Stimulated activated CD8-positive, alpha-beta memory T cell treated with anti-CD3 and anti-CD28 coated beads, Interleukin-15, amount 100 ng/mL, for 4 hours (primary cell): ENCODE measurements around the gene SHC4.

Experiments used
- DNase-seq, 2 donors: peaks; one replicate each; pipeline ENCODE4 v3.0.0-alpha.2; 2020; ENCODE audit warnings: low read depth in 2 of 2

SHC4 gene

GRCh38 chr15:48967336-48967735 lies 3.6 kb upstream of the SHC4 start:
- DNase-seq = no peak

DNA sequence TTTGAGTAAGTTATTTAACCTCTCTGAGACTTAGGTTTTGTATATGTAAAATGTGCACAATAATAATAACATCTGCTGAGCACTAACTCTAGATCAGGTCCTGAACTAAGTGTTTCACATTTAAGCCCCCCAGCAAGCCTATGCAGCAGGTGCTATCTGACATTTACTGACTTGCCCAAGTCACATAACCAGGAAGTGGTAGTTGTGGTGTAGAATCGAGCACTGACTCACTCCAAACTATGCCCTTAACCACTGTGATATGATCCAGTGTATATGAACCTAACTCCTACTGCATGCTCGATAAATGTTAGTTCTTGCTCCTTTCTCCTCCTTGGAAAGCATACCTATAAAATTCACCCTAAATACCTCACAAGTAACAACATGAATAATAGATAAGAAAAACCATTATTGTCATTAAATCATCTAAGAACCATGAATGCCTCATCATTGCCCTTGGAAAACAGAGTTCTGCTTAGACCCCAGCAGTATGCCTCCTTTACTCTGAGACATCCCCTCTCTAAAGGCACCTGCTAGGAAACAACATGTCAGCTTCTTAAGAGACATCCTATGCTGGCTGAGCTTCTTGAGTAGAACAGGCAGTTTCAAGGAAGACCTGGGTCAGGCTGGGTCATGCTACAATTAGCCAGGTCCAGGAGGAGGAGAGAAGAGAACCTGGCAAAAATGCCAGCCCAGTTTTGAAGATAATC lies 3.0 kb upstream of the SHC4 start:
- peak in 1 of 2 donors; percentile 27 for DNase-seq

DNA sequence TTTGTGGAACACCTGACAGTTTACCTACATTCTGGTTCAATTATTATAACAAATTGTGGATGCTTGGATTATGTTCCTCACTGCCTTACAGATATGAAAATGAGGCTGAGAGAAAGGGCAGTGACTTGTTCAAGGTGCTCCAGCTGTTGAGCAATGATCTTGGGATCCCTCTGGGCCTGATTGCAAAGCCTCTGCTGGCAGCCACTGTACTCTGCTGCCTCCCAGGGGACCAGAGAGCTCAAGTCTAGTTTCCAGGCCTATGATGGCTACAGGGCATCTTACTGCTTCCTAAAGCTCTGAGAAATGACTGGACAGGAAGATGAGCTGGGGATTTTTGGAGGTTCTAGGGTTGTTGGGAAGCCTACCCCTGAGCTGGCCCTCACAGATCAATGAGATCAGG lies 2.3 kb upstream of the SHC4 start:
- no peak for DNase-seq

DNA sequence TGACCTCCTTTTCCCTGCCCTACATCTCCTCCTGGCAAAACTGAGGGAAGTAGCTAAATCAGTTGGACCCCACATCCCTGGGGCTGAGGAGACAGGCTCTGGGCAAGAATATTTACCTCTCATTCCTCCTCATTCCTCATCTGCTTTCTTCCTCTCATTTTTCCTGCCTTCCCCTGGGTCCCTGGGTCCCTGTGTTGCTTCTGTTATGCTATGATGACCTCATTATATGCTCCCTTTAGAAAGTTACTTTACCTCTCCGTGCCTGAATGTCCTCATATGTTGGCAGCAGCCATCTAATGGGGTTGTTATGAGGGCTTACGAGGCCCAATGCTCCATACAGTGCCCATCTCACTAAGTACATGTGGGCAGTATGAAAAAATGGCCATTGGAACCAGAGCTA lies 1.2 kb upstream of the SHC4 start:
- no peak for DNase-seq

DNA sequence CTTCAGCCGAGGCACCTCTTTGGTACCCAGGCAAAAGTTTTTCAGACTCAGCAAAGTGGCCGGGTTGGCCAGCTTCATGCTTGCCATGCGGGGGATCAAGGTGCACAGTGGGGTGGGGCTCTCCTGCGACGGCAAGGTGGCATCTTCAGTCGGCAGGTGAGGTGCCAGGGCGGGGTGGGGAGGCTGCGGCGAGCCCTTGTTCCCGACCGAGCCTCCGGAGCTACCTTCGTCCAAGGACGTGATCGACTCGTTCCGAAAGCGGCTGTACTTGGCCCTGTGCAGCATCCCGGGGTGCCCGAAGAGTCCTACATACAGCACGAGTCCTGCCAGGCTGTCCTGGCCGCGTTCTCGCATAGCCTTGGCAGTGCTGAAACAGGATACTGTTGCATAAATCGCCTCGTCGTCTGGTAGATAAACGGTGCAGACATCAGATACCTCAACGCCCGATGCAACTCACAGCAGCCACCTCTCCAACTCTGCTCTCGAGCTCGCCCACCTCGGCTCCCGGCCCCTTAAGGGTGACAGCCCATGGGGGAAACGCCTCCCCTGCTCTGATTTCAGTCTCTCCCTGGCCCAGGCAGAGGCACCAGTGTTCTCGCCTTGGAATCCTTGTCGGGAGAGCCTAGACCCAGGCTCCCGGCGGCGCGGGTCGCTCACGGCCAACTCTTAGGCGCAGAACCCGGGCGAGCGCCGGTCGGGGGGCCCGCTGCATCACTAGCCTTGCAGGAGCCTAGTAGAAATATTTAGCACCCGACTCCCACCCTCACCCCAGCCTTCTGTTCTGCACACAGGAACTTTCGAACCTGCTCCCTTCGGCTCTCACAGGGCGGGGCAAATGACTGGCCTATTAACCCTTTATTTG lies 826 bp downstream of the SHC4 start:
- no peak for DNase-seq

DNA sequence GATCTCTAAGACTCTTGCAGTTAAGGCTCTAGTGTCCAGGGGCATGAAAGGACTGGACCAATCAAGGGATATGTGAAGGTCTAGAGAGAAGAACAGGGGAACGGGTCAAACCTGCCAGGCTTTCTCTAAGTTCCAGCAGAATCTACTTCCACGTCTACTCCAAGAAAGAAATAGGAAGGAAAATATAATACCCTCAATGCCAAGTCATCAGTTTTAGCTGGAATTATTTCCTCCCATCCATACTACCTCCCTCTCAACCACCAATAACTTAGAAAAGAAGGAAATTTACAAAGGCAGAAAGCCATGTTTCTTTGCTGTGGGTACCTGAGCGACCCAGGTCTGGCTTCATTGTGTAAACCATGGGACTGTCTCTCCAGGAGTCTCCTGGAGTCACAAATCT lies 7.8 kb downstream of the SHC4 start:
- no peak for DNase-seq

GRCh38 chr15:48955370-48955769 lies 8.3 kb downstream of the SHC4 start:
- DNase-seq = no peak

GRCh38 chr15:48954538-48954937 lies 9.2 kb downstream of the SHC4 start:
- no peak for DNase-seq

GRCh38 chr15:48946840-48947187 lies 16.9 kb downstream of the SHC4 start:
- no peak for DNase-seq

GRCh38 chr15:48946074-48946839 lies 17.5 kb downstream of the SHC4 start:
- DNase-seq = no peak

DNA sequence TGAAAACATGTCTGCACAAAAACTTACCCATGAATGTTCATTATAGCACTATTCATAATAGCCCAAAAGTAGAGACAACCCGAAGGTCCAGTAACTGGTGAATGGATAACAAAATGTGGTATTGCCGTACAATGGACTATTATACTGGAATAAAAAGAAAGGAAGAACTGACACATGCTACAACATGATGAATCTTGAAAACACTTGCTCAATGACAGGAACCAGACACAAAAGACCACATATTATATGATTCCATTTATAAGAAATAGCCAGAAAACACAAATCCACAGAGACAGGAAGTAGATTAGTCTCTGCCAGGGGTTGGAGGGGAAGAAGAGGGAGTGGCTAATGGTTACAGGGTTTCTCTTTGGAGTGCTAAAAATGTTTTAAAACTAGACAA lies 18.3 kb downstream of the SHC4 start:
- DNase-seq = no peak

DNA sequence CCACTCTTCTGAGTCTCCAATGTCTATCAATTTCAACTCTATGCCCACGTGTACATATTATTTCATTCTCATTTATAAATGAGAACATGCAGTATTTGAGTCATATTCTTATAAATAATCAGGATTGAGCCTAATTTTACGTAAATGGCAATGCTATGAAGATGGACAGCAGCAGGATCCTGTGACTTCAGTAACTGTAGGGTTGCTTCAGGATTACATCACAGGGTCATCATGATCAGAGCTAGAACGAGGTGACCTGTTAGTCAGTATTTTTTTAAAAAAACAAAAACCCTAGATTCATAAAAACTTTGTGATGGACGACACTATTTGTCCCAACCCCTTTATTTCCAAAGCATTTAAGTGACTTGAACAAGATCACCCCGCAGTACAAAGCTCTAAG lies 21.8 kb downstream of the SHC4 start:
- DNase-seq = no peak

DNA sequence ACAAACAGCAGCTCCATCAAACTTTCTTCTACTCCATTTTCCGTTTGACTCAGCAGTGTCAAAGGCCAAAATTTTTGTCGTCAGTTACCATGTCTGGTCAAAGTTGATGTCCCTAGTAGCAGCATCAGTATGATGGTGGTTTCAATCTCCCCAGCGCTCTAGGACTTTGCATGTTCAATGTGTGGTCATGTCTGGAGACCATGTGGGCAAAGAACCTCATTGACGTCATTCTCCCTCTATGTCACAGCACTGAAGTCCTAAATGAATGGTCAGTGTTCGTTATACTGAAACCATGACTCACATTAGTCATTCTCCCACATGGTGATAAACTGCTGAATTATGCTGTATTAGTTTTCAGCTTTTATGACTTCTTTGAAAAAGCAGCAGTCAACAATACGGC lies 23.2 kb downstream of the SHC4 start:
- no peak for DNase-seq

GRCh38 chr15:48939648-48940047 lies 24.1 kb downstream of the SHC4 start:
- DNase-seq = no peak

GRCh38 chr15:48937886-48938285 lies 25.8 kb downstream of the SHC4 start:
- DNase-seq = no peak

DNA sequence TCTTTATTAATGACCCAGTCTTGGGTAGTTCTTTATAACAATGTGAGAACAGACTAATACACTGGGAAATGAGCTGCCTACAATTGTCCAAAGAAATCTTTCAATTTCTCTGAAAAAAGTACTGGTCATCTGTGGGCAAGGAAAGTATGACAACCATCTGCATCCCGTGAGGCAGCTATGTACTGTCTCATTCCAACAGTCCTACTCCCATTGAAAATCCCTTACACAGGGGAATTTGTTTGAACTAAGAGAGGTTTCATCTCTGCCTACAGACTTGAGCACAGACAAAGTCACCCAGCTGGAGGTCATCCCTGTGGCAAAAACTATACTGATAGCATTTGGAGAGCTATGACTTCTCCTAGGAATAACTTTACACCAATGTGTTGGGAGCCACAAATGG lies 27.1 kb downstream of the SHC4 start:
- no peak for DNase-seq

DNA sequence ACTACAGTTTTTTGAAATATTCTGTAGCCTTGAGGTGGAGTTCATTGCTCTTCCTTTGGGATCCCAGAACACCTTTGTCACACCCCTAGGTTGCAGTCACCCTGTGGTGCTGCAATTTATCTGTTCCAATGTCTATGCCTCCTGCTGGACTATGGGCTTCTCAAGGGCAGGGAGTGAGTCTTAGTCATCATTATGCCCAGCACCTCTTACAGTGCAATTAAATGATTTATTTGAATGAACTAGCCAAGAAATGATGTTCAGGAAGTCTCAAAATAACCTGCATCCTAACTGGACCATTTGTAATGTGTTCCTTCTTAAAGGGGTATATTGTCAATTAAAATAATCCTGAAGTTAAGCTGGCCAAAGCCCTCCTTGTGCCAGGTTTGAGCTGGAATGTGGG lies 28.5 kb downstream of the SHC4 start:
- DNase-seq = no peak

- no peak for DNase-seq
These were observed 33.0 kb downstream of the SHC4 start for GRCh38 chr15:48930735-48931134.

GRCh38 chr15:48929661-48930060 lies 34.1 kb downstream of the SHC4 start:
- DNase-seq = no peak

DNA sequence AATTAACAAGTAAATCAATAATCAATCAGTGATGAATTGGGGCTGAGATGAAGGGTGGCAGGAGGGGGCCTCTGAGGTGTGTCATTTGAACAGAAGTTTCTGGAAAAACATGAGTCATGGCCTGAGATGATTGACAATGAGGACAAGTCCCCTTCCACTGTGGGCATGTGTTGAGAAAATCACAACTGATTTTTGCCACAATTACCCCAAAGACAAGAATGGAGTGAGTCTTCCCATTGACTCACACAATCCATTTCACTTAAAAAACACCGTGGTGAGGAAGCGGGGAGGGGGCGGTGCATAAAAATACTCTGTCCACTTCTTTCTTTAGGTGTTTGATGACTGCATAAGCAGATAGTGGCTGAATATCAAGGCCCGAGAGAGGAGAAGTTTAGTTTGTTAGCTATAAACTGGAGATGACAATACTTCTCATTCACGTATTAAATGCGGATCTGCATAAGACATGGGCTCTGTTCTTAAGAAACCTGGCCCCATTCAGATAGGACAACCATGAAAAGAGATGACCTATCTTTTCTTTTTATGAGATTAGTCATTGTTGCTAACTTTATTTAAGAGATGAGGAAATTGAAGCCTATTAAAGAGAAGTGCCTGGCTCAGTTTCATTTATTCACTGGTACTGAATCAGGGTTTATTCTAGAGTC lies 34.7 kb downstream of the SHC4 start:
- no peak for DNase-seq

DNA sequence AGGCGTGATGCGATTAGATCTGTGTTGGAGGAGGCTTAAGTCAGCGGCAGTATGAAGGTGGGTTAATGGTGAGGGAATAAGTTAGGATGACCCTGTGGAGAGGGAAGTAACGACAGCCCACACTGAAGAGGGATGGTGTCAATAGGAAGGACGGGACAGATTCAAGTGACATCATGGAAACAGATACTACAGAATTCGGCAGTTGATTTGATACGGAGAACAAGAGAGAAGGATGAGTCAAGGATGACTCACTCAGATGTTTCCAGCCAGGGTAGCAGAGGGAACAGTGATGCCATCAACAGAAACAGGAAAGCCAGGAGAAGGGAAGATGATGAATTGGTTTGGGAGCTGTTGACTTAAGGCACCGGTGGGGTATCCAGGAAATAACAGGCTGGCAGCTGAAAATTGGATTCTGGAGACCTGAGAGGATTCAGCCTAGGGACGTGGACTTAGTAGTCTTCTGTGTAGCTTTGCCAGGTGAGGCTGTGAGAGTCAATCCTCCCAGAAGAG lies 38.0 kb downstream of the SHC4 start:
- DNase-seq = no peak
